ENCODE results near the gene ENPEP.

DNA sequence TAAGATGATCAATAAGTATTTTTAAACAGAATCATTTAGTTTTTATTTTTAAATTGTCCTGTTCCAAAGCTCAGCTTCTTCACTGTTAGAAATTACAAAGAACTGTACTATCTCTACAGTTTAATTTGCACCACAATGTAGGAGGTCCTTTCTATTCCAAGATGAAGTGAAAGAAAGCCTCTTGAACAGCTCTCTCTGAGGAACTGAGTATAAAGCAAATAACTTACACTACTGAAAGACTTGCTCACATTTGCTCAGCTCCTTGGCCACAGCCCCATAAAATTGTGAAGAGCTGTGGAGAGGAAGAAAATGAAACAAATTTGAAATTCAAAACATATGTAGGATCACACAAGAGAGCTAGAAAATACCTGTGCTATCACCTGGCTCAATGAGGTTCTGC, 68.6 kb downstream of the ENPEP start:
- TF ChIP-seq, protein P1, sequence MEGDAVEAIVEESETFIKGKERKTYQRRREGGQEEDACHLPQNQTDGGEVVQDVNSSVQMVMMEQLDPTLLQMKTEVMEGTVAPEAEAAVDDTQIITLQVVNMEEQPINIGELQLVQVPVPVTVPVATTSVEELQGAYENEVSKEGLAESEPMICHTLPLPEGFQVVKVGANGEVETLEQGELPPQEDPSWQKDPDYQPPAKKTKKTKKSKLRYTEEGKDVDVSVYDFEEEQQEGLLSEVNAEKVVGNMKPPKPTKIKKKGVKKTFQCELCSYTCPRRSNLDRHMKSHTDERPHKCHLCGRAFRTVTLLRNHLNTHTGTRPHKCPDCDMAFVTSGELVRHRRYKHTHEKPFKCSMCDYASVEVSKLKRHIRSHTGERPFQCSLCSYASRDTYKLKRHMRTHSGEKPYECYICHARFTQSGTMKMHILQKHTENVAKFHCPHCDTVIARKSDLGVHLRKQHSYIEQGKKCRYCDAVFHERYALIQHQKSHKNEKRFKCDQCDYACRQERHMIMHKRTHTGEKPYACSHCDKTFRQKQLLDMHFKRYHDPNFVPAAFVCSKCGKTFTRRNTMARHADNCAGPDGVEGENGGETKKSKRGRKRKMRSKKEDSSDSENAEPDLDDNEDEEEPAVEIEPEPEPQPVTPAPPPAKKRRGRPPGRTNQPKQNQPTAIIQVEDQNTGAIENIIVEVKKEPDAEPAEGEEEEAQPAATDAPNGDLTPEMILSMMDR (IDR thresholded peaks at IDR 0.05), result no peak
- no peak for TF ChIP-seq EZH2 (IDR thresholded peaks at IDR 0.05; ENCODE audit: borderline replicate concordance, insufficient read depth, low read depth, low read length, poor library complexity, severe bottlenecking)

All from B cell (primary cell).